ENCODE data around the gene ENDOU.
"Not testable (repeated sequence)": the region's sequence is repeated elsewhere in the genome, so short reads cannot be mapped to it uniquely, and the experiment has no call there.

The ENDOU gene

GRCh38 chr12:47698055-47698454 lies 27.2 kb downstream of the ENDOU start:
- no peak for DNase-seq (ENCODE audit: low read depth in 1 of 2, low spot score in 1 of 2)

- no peak for DNase-seq (ENCODE audit: low read depth in 1 of 2, low spot score in 1 of 2)
Measured at GRCh38 chr12:47689215-47689614, 36.1 kb downstream of the ENDOU start.

GRCh38 chr12:47687636-47688035 lies 37.7 kb downstream of the ENDOU start:
- DNase-seq (ENCODE audit: low read depth in 1 of 2, low spot score in 1 of 2), result no peak

GRCh38 chr12:47686645-47687240 lies 38.5 kb downstream of the ENDOU start:
- DNase-seq (ENCODE audit: low read depth in 1 of 2, low spot score in 1 of 2), result no peak

GRCh38 chr12:47679785-47680184 lies 45.5 kb downstream of the ENDOU start:
- DNase-seq (ENCODE audit: low read depth in 1 of 2, low spot score in 1 of 2), result no peak

- DNase-seq (ENCODE audit: low read depth in 1 of 2, low spot score in 1 of 2), result no peak
Measured at GRCh38 chr12:47672068-47672467, 53.2 kb downstream of the ENDOU start.

GRCh38 chr12:47667935-47668334 lies 57.4 kb downstream of the ENDOU start:
- not testable (repeated sequence) for DNase-seq (ENCODE audit: low read depth in 1 of 2, low spot score in 1 of 2)
